K562 (cell line): ENCODE data around the gene ACTL10. TPM values are rescaled to one million over a fixed set of nuclear protein-coding genes. Genes with fewer than 3 reads are reported as not detected.

ENCODE experiments used
- CEBPG ChIP-seq, 3 experiments: fragments of 200-800 bp in 1 of 3; sonication (Bioruptor generic) in 1 of 3; sonication (generic) in 1 of 3; formaldehyde crosslinking in 1 of 3; IDR thresholded peaks in 2 of 3; conservative IDR thresholded peaks in 1 of 3; 2 replicates each; pipeline versions ENCODE4 v1.6.1 to v1.8.0; 2016 to 2022; ENCODE audit warnings: missing compliant biosample characterization in 2 of 3, missing genetic modification characterization in 2 of 3, mild to moderate bottlenecking in 1 of 3, missing genetic modification reagents in 1 of 3
- CREM ChIP-seq: IDR thresholded peaks from 2 replicates; pipeline ENCODE4 v1.6.1; 2014; ENCODE audit warnings: antibody characterized with exemption, low read depth
- CTCF ChIP-seq, 3 experiments: IDR thresholded peaks in 2 of 3; conservative IDR thresholded peaks in 1 of 3; 2 replicates each; pipeline ENCODE4 v1.5.1; 2011 to 2012; ENCODE audit warnings: low read length in 3 of 3, mild to moderate bottlenecking in 3 of 3, control low read depth in 2 of 3, improper control_type of control experiment in 1 of 3, inconsistent platforms in 1 of 3, low read depth in 1 of 3, mixed read lengths in 1 of 3, moderate library complexity in 1 of 3; ENCODE audit not compliant: insufficient read depth in 2 of 3
- EGR1 ChIP-seq: fragments of 450-650 bp; conservative IDR thresholded peaks from 2 replicates; pipeline ENCODE4 v1.6.1; 2017; ENCODE audit warnings: mild to moderate bottlenecking
- GATAD2B ChIP-seq: fragments of 450-650 bp; IDR thresholded peaks from 2 replicates; pipeline ENCODE4 v1.6.1; 2017; ENCODE audit warnings: mild to moderate bottlenecking, borderline replicate concordance
- GTF2F1 ChIP-seq: IDR thresholded peaks from 2 replicates; pipeline ENCODE4 v1.6.1; 2011; ENCODE audit warnings: low read depth, low read length, improper control_type of control experiment
- JUN ChIP-seq, 2 experiments: sonication (generic) in 1 of 2; formaldehyde crosslinking in 1 of 2; IDR thresholded peaks; 2 replicates each; pipeline versions ENCODE4 v1.6.1 to v1.8.0; 2012 to 2022; ENCODE audit warnings: borderline replicate concordance in 2 of 2, mild to moderate bottlenecking in 2 of 2, improper control_type of control experiment in 1 of 2, low read depth in 1 of 2, low read length in 1 of 2, missing genetic modification reagents in 1 of 2
- MAZ ChIP-seq, 2 experiments: fragments of 450-650 bp in 1 of 2; sonication (generic) in 1 of 2; formaldehyde crosslinking; IDR thresholded peaks in 1 of 2; conservative IDR thresholded peaks in 1 of 2; 2 replicates each; pipeline versions ENCODE4 v1.4.0 to v1.5.0; 2020; ENCODE audit warnings: mild to moderate bottlenecking in 1 of 2, missing genetic modification reagents in 1 of 2
- MYC ChIP-seq, 2 experiments: fragments of 250-450 bp in 1 of 2; sonication (Bioruptor Pico) in 1 of 2; IDR thresholded peaks; 2 replicates each; pipeline versions ENCODE4 v1.5.1 to v1.6.1; 2012 to 2021; ENCODE audit warnings: low read depth in 2 of 2, borderline replicate concordance in 1 of 2, improper control_type of control experiment in 1 of 2, low read length in 1 of 2, mild to moderate bottlenecking in 1 of 2, moderate library complexity in 1 of 2
- NONO ChIP-seq, 2 experiments: fragments of 200-400 bp in 1 of 2; fragments of 450-650 bp in 1 of 2; formaldehyde crosslinking in 1 of 2; IDR thresholded peaks; 2 replicates each; pipeline ENCODE4 v1.6.1; 2017; ENCODE audit warnings: low read depth in 2 of 2, mild to moderate bottlenecking in 2 of 2, moderate library complexity in 2 of 2, low read length in 1 of 2
- RFX5 ChIP-seq: IDR thresholded peaks from 2 replicates; pipeline ENCODE4 v1.6.1; 2011; ENCODE audit warnings: low read depth, mild to moderate bottlenecking, improper control_type of control experiment, low read length
- TAF1 ChIP-seq: IDR thresholded peaks from 2 replicates; pipeline ENCODE4 v1.6.1; 2011; ENCODE audit warnings: mild to moderate bottlenecking, low read length, moderate library complexity; ENCODE audit not compliant: insufficient read depth, control insufficient read depth, severe bottlenecking; ENCODE audit errors: extremely low read depth
- TAF7 ChIP-seq: fragments of 450-650 bp; IDR thresholded peaks from 2 replicates; pipeline ENCODE4 v1.6.1; 2016; ENCODE audit warnings: missing genetic modification characterization, missing compliant biosample characterization
- THAP12 ChIP-seq: fragments of 250-450 bp; sonication (Bioruptor Pico); IDR thresholded peaks from 2 replicates; pipeline ENCODE4 v1.9.0; 2021; ENCODE audit warnings: mild to moderate bottlenecking, inconsistent platforms
- polyA plus RNA-seq, 8 experiments: library from polyadenylated mRNA; depleted of rRNA in 4 of 8; stranded (reverse) in 5 of 8; unstranded in 3 of 8; fragments of >200 nt; fragmentation: Nextera tagmentation in 2 of 8; fragmentation: Illumina TruSeq in 1 of 8; extraction: Ambion mirVana in 2 of 8; extraction: Trizol in 1 of 8; gene quantifications; 2 replicates each; pipeline versions ENCODE4 v1.2.1 to v1.2.3, GENCODE V29; 2011 to 2014; ENCODE audit warnings: inconsistent platforms in 1 of 8, missing spikeins in 1 of 8
- total RNA-seq, 7 experiments: library from RNA; depleted of rRNA in 6 of 7; stranded (reverse); fragments of >200 nt in 6 of 7; fragmentation: Illumina TruSeq in 2 of 7; extraction: Trizol in 2 of 7; gene quantifications; 2 replicates each; pipeline versions ENCODE4 v1.2.1 to v1.2.3, GENCODE V29; 2011 to 2021; ENCODE audit warnings: low replicate concordance in 1 of 7
- TF ChIP-seq, protein P1 (sequence below): sonication (generic); formaldehyde crosslinking; IDR thresholded peaks from 2 replicates; pipeline ENCODE4 v1.8.0; 2023; ENCODE audit warnings: mild to moderate bottlenecking, missing genetic modification reagents

Gene ACTL10
- total and polyA plus RNA-seq, 9 of the 15 experiments (the other 6 are each of a cell fraction or from before 2014, with no cell fraction given), result 0.07 to 0.14 TPM; not detected in 7

DNA sequence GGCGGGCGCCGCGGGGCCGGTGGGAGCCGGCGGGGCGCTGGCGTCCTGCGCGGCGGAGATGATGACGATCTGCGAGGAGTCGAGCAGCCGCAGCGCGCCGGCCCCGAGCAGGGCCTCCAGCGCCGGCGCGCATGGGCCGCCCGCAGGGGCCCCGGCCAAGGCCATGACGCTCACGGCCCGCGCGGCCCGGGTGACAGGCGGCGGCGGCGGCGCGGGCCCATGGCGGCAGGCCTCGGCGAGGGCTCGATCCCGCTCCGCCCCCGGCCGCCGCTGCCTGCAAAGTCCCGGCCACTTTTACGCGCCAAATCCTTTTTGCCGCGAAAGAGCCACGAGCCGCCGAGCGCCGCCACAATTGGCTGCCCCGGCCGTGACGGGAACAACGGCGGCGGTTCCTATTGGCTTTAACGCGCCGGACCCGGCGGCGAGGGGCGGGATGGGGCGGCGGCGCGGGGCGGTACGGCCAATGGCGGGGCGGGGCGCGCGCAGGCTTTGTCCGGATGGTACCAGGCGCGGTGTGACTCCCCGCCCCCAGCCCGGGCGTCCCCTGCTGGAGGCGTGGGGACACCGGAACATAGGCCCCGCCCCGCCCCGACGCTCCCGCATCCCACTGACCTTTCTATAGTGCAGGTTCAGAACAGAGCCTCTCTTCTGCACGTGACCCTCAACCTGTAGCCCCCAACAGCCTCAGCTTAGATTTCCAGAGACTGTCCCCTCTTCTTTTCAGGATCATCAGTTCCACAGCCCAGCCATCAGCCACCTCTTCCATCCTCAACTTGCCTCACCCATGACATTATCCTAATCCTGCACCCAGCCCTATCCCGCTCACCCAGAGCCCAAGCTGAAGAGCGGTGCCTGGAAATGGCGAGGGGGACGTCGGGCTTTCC lies 19.6 kb downstream of the ACTL10 start, which contains the start of gene E2F1 (continued):
- TF ChIP-seq, protein P1, sequence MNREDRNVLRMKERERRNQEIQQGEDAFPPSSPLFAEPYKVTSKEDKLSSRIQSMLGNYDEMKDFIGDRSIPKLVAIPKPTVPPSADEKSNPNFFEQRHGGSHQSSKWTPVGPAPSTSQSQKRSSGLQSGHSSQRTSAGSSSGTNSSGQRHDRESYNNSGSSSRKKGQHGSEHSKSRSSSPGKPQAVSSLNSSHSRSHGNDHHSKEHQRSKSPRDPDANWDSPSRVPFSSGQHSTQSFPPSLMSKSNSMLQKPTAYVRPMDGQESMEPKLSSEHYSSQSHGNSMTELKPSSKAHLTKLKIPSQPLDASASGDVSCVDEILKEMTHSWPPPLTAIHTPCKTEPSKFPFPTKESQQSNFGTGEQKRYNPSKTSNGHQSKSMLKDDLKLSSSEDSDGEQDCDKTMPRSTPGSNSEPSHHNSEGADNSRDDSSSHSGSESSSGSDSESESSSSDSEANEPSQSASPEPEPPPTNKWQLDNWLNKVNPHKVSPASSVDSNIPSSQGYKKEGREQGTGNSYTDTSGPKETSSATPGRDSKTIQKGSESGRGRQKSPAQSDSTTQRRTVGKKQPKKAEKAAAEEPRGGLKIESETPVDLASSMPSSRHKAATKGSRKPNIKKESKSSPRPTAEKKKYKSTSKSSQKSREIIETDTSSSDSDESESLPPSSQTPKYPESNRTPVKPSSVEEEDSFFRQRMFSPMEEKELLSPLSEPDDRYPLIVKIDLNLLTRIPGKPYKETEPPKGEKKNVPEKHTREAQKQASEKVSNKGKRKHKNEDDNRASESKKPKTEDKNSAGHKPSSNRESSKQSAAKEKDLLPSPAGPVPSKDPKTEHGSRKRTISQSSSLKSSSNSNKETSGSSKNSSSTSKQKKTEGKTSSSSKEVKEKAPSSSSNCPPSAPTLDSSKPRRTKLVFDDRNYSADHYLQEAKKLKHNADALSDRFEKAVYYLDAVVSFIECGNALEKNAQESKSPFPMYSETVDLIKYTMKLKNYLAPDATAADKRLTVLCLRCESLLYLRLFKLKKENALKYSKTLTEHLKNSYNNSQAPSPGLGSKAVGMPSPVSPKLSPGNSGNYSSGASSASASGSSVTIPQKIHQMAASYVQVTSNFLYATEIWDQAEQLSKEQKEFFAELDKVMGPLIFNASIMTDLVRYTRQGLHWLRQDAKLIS (CRISPR knock-in tag), result peak; percentile 55; the same call in 1 of the 2 replicates
- TF ChIP-seq CREM (peak; percentile 47; the same call in 1 of the 2 replicates), GTF2F1 (no peak), JUN (IDR thresholded peaks at IDR 0.05; ENCODE audit: borderline replicate concordance, low read depth, low read length) (0 out of 2 replicates have a peak, but pooled peaks have one; percentile 12), JUN (CRISPR knock-in tag; IDR thresholded peaks at IDR 0.05; ENCODE audit: borderline replicate concordance) (no peak), CTCF (IDR thresholded peaks at IDR 0.05 in 2 of 3, conservative IDR thresholded peaks at IDR 0.05 in 1 of 3; ENCODE audit: insufficient read depth in 2 of 3, low read depth in 1 of 3, low read length in 3 of 3) (peak; percentile 23 to 43 (median 38); a peak in 3 of 6 replicates), CEBPG (CRISPR knock-in tag; IDR thresholded peaks at IDR 0.05) (0 out of 2 replicates have a peak, but pooled peaks have one; percentile 10), CEBPG (tag; conservative IDR thresholded peaks at IDR 0.05 in 1 of 2, IDR thresholded peaks at IDR 0.05 in 1 of 2) (no peak), NONO (IDR thresholded peaks at IDR 0.05; ENCODE audit: low read depth in 2 of 2, low read length in 1 of 2) (peak in 1 of 2 experiments; percentile 75; a peak in 1 of 4 replicates), EGR1 (peak; percentile 36; the same call in 1 of the 2 replicates), GATAD2B (0 out of 2 replicates have a peak, but pooled peaks have one; percentile 90), TAF7 (tag) (no peak), TAF1 (peak; percentile 54), THAP12 (CRISPR knock-in tag) (no peak), MYC (IDR thresholded peaks at IDR 0.05; ENCODE audit: low read depth, low read length) (peak; percentile 80), MYC (CRISPR knock-in tag; IDR thresholded peaks at IDR 0.05; ENCODE audit: borderline replicate concordance, low read depth) (no peak), RFX5 (no peak), MAZ (CRISPR knock-in tag; conservative IDR thresholded peaks at IDR 0.05 in 1 of 2, IDR thresholded peaks at IDR 0.05 in 1 of 2) (peak; percentile 36 to 82)
